Mesenteric fat pad (tissue), 1 donor: ENCODE measurements around the gene AGAP1. TPM values are rescaled to one million over a fixed set of nuclear protein-coding genes. Genes with fewer than 3 reads are reported as not detected.

Experiments
- DNase-seq: peaks from one replicate; pipeline ENCODE4 v3.0.0-alpha.2; 2020; ENCODE audit warnings: low spot score
- total RNA-seq: library from RNA; stranded (reverse); fragmentation: NEBNext Ultra II Directional; extraction: Animal tissue kit (Norgen Biotek cat#: 25700); gene quantifications from one replicate; pipeline ENCODE4 v1.2.1, GENCODE V29; 2021
- donor health status: DM: yes; HTN: yes; CAD: no.

Gene AGAP1
- total RNA-seq, 1 donor from 2014 or later, result 26.5 TPM

- no peak for DNase-seq
These were observed 461.1 kb downstream of the AGAP1 start for GRCh38 chr2:235954888-235955480.

DNA sequence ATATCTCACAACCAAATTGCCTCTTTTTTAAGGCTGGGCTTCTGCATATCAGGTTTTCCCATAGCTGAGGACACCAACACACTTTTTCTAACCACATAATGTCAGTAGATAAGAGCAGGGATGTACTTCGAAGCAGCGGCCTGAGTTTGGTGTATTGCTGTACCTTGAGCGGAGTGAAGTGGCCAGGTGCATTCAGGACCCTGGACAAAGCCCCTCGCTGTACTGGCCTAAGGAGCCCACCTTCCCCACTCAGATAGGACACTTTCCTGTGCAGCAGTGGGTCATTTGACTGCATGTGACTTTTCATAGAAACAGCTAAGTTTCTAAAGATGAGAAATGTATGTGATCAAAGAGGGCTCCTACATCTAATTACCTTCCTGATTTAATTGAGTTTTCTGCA, 461.8 kb downstream of the AGAP1 start:
- no peak for DNase-seq

GRCh38 chr2:235956281-235956970, 462.6 kb downstream of the AGAP1 start:
- no peak for DNase-seq

DNA sequence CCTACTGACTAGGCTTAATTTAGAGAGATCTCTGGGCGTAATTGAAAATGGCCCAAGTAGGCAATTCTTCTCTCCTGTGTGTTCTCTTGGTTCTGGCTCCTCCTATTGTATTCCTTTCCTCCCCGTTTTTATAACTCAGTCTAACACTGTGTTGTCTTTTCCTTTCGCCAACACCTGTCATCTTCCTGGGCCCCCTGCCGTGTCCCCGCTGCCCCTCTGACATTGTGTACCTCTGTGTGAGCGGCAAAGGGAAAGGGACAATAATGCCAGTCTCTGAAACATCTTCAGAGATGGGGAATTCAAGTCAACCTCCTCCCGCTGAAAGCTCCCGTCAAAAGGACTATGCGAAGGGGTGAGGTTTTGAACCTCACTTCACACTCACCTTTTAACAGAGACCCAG, 463.4 kb downstream of the AGAP1 start:
- DNase-seq, result no peak

- DNase-seq, result no peak
These were observed 464.5 kb downstream of the AGAP1 start for GRCh38 chr2:235958221-235958930.

GRCh38 chr2:235958931-235959410, 465.1 kb downstream of the AGAP1 start:
- no peak for DNase-seq

DNA sequence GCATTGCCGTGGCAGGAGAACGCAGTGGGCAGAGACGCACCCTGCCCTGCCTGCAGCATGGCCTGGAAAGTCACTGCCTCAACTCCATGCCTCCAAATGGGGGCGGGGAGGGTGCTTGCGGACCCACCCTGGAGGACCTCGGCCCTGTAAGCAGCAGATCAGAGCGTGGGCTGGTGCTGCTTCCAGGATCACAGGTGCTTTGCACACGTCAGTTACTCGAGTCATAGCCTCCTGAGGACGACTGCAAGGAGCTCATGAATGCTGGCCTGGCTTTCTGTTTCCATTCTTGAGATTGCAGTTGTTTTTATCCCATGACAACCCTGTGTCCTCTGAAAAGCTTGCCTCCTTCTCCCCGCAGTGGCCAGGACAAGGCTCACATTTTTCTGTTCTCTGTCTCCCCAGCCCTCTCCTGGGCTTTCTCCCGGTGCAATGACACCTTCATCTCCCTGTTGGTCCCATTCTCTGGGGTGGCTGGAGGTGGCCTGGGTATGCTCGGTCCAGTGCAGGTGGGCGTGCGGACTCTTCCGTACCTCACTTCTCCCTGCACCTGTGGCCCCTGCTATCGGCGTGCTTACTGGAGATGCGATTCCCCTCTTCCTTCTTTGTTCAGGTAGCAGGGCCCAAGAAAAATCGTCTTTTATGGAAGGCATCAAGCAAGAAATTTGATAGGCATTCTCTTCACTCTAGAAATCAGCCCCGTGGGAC, 466.3 kb downstream of the AGAP1 start:
- DNase-seq, result peak; percentile 77

DNA sequence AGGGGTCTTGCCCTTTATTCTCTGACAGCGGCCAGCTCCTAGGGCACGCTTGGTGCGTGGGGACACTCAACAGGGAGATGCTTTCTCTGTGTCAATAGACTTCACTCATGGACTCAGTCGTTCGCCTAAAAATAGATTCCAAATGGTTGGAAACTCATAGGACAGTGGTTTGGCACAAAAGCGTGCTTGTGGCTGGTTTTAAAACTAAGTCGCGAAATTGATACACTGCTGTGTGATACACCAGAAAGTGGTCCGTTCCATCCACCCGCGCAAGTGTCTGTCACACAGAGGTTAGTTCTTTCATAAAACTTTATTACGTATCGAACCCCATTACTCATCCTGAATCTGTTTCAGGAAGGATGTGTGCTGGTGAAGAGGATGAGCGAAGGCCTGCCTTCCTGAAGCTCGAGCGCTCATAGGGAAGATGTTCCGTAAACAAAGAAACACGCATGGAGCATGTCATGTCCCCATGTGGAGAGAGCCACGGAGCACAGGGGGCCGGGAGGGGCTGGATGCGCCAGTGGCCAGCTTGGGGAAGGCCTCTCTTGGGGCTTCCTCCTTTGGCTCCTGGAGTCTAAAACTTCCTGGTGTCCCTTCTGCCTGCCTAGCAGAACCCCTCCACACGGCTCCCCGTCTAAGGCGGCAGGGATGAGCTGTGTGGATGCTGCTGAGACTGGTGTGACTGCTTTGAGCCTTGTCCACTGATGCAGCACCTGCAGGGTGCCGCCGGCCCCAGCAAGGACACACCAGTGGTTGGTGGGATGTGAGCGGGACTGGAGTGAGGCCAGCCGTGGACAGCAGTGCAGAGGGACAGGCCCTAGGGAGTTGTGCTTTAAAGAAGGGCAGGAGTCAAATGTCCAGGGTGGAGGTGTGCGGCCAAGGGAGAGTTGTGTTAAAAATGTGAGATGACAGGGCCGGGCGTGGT, 467.1 kb downstream of the AGAP1 start:
- peak; percentile 80 for DNase-seq

- peak; percentile 71 for DNase-seq
These were observed 467.9 kb downstream of the AGAP1 start for GRCh38 chr2:235961711-235962110.

- peak; percentile 60 for DNase-seq
These were observed 470.2 kb downstream of the AGAP1 start for GRCh38 chr2:235963853-235964577.

DNA sequence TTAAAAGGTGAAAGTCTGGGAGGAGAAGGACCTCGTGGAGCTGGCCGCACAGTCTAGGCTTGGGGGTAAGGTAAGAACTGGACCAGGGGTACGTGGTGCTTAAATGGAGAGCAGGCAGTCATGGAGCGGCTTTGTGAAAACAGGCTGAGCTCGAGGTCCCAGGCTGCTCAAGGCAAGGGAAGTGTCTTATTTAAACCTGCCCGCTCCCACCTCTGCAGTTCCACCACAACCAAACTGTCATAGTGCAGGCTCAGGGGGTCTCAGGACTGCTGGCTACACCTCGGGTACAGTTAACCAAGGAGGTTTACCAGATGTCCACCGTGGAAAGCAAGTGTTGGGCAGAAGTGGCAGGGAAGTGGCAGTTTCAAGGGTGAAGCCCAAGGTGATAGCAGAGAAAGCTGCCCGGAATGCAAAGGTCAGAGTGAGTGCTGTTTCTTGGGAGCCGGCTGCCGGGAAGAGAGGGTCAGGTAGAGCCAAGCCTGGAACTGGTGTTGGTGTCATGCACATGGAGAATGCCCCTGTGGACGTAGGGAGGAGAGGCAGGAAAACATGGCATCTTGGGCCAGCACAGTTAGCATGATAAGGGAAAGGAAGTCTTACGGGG, 471.0 kb downstream of the AGAP1 start:
- peak; percentile 59 for DNase-seq

DNA sequence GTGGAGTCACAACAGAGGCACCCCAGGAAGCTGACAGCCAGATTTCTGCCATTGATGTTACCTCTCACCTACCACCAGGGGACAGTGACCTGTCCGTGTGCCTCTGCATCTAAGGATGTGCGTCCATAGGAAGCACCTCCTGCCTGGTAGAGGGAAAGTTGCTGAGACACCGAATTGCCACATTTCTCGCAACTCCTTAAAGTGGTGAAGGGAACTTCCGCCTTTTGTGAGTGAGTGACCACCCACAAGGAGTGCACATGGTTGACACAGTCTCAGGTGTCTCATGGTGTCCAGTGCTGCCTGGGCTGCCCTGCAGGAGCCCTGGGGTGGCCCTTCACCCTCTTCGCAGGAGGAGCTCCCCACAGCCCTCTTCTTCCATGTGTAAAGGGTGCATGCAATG, 472.6 kb downstream of the AGAP1 start:
- DNase-seq, result peak; percentile 68

DNA sequence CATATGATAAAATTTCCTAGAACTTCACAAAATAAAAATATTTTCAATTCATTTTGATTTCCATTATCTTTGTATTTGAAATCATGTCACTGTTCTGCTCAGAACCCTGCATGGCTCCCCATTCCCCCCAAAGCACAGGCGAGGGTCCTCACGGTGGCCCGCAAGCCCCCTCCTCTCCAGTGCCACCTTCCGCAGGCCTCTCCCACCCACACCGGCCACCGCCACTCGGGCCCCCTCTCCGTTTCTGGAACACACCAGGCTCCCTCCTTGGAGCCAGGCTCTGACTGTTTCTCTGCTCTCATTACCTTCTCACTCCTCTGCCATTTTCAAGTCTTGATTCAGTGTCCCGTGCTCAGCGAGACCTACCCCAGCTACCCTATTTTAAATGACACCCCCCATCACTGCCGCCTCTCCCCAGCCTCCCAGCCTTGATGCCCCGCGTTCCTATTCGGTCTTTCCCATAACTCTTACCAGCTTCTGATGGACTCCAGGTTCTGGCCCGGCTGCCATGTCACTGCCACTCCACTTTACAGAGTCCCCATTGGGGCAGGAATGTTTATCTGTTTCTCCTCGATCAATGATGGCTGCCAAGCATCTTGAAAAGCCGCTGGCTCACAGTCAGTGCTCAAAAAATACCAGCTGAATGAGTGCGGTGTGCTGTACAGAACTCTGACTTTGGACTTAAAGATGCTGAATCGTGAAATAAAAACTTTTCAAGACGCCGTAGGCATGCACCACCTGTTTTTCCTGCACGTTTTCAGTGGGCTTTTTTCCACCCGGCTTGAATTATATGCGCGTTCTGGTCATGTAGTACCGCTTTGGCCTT, 473.3 kb downstream of the AGAP1 start:
- peak; percentile 67 for DNase-seq

DNA sequence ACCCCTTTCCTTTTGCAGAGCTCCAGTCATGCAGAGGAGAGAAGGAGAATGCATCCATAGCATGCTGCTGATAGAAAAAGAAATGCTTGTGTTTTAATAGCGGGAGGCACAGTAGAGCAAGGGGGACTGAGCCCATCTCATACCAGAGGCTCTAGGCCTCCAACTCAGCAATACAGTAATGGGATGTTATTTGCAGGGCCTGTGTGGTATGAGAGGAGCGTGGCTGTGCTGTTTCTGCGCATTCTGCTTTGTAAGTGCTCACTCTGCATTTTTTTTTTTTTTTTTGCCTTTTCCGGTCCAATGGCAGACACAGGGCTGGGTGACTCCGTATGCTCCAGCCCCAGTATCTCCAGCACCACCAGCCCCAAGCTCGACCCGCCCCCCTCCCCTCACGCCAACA, 474.3 kb downstream of the AGAP1 start:
- DNase-seq, result peak; percentile 11

DNA sequence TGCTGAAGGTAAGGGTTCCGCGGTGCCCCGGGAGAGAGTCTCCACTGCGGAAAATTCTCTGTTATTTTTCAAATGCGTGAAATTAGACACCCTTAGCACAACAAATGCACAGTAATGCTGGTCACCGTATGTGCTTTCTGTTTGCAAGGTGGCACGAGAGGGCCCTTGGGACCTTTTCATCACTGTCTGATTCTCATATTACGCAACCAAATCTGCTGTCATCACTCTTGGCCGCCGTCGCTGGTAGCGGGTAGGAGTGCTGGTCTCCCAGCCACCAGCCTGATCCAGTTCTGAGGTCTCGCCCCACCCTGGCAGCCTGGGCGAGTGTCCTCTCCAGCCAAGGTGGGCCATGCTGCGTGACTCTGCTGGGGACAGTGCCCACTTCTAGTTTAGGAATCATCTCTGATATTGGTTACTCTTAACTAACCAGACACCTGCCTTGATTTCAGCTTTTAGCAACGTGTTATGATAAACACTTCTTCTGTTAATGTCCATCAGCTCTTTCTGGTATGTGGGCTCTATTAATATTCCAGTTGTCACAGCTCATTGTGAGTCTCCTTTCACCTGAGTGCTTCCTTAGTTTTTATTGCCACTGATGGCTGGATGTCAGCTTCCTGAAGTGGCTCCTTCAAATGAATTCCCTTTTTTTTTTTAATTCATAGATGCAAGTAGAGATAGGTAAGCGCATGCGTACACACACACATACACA, 474.9 kb downstream of the AGAP1 start:
- peak; percentile 55 for DNase-seq

GRCh38 chr2:235970204-235971040, 476.6 kb downstream of the AGAP1 start:
- DNase-seq, result peak; percentile 83

DNA sequence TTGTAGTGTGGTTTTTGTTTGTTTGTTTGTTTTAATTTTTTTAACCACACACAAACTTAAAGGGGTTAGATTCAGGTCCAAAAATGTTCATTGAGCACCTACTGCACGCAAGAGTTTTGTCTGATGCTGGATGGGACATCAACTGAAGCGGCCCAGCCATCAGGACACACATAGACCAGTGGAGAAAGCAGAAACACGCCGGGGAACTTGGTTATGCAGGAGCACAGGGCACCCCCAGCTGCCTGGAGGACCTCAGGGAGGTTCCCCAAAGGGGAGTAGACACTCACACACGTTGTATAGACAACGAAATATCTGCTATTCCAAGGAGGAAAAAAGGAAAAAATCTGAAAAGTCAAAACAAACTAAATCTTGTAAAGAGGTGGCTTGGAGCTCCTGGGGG, 482.7 kb downstream of the AGAP1 start:
- peak; percentile 82 for DNase-seq
